Gastroesophageal sphincter (tissue), 4 donors: ENCODE measurements around the gene KHDC4. TPM values are rescaled to one million over a fixed set of nuclear protein-coding genes. Genes with fewer than 3 reads are reported as not detected.

Source experiments
- ATAC-seq: fragments of 150-250 bp; one replicate; pipeline ENCODE4 v1.9.1; 2016; ENCODE audit warnings: mild to moderate bottlenecking, moderate library complexity
- H3K27ac ChIP-seq, 4 donors: fragments of 200-600 bp; sonication (generic) in 3 of 4; 1 replicate in 3 of 4; 2 replicates in 1 of 4; pipeline ENCODE4 v1.5.1; 2016 to 2019
- H3K27me3 ChIP-seq: fragments of 200-600 bp; sonication (generic); one replicate; pipeline ENCODE4 v1.5.1; 2019
- H3K36me3 ChIP-seq, 2 donors: fragments of 200-600 bp; sonication (generic); one replicate each; pipeline ENCODE4 v1.5.1; 2019; ENCODE audit warnings: control low read depth in 1 of 2
- H3K4me1 ChIP-seq, 3 donors: fragments of 200-600 bp; sonication (generic); 1 replicate in 2 of 3; 2 replicates in 1 of 3; pipeline ENCODE4 v1.5.1; 2016 to 2019; ENCODE audit warnings: control low read depth in 2 of 3
- H3K4me3 ChIP-seq, 2 donors: fragments of 200-600 bp; sonication (generic); one replicate each; pipeline ENCODE4 v1.5.1; 2019; ENCODE audit warnings: mild to moderate bottlenecking in 1 of 2, moderate library complexity in 1 of 2
- H3K9me3 ChIP-seq, 3 donors: fragments of 200-600 bp; sonication (generic); one replicate each; pipeline ENCODE4 v1.5.1; 2017 to 2019; ENCODE audit warnings: control low read depth in 2 of 3
- CTCF ChIP-seq, 4 experiments: fragments of 200-600 bp in 2 of 4; fragments of 450-650 bp in 2 of 4; sonication (generic) in 1 of 4; IDR thresholded peaks; one replicate each; pipeline ENCODE4 v1.5.1; 2017 to 2019; ENCODE audit warnings: antibody characterized with exemption in 4 of 4, mild to moderate bottlenecking in 2 of 4, moderate library complexity in 2 of 4
- EP300 ChIP-seq: sonication (generic); formaldehyde crosslinking; IDR thresholded peaks from one replicate; pipeline ENCODE4 v1.6.1; 2017; ENCODE audit warnings: antibody characterized with exemption, mild to moderate bottlenecking
- POLR2A ChIP-seq, 2 donors: fragments of 450-650 bp; IDR thresholded peaks; one replicate each; pipeline ENCODE4 v1.6.1; 2017; ENCODE audit warnings: antibody characterized with exemption in 2 of 2, mild to moderate bottlenecking in 2 of 2, moderate library complexity in 1 of 2
- POLR2AphosphoS5 ChIP-seq: sonication (generic); formaldehyde crosslinking; IDR thresholded peaks from one replicate; pipeline ENCODE4 v1.6.1; 2017; ENCODE audit warnings: antibody characterized with exemption
- WGBS, 2 donors: methylation state at CpG; one replicate each; pipeline ENCODE4 v1.1.5; 2018; ENCODE audit warnings: low coverage in 1 of 2; 5-methylcytosine and 5-hydroxymethylcytosine counted together
- total RNA-seq, 4 donors: library from RNA; depleted of rRNA; stranded (reverse); fragments of >200 nt; gene quantifications; one replicate each; pipeline ENCODE4 v1.1.0, GENCODE V29; 2016

KHDC4 gene
- total RNA-seq, 4 donors from 2014 or later = 20.4 to 57.4 (median 34.6) TPM

- TF ChIP-seq POLR2AphosphoS5 = no peak
- TF ChIP-seq POLR2A (IDR thresholded peaks at IDR 0.05) = no peak
- no peak for TF ChIP-seq EP300
- TF ChIP-seq CTCF (IDR thresholded peaks at IDR 0.05) = no peak
- no peak for ATAC-seq
- H3K4me1 ChIP-seq = peaks cover 20 to 98% (median 83%) of the 10 kb centered on the region in 3 donors
- no peaks in the 10 kb centered on the region for H3K9me3 ChIP-seq
- peak overlapping the region in 3 of 4 donors; percentile 23 to 97 (median 93) for H3K27ac ChIP-seq
- H3K27me3 ChIP-seq = no peaks in the 10 kb centered on the region
- H3K4me3 ChIP-seq = no peak overlapping the region
- peaks cover 0 to 10% of the 10 kb centered on the region in 2 donors for H3K36me3 ChIP-seq
- WGBS, 2 donors = 54 to 69% methylated on average over 4 to 6 of the region's 9 CpGs
Measured at GRCh38 chr1:155971910-155972809, 37.9 kb upstream of the KHDC4 start.

- TF ChIP-seq POLR2A (IDR thresholded peaks at IDR 0.05) = no peak
- TF ChIP-seq POLR2AphosphoS5 = peak; percentile 15
- Histone ChIP-seq H3K4me3 (no peak overlapping the region), H3K27me3 (no peaks in the 10 kb centered on the region), H3K4me1 (peaks cover 20 to 100% (median 87%) of the 10 kb centered on the region in 3 donors), H3K27ac (peak overlapping the region; percentile 1 to 97 (median 91)), H3K36me3 (peaks cover 0 to 25% of the 10 kb centered on the region in 2 donors), H3K9me3 (no peaks in the 10 kb centered on the region)
- ATAC-seq = peak; percentile 75
- WGBS, 2 donors = 10 to 12% methylated on average over 6 to 9 of the region's 11 CpGs
Measured at GRCh38 chr1:155970531-155971167, 36.4 kb upstream of the KHDC4 start.

GRCh38 chr1:155969377-155969791, 35.2 kb upstream of the KHDC4 start:
- Histone ChIP-seq H3K27ac (peak overlapping the region in 3 of 4 donors; percentile 89 to 97 (median 93)), H3K36me3 (peaks cover 0 to 37% of the 10 kb centered on the region in 2 donors), H3K9me3 (no peaks in the 10 kb centered on the region), H3K27me3 (no peaks in the 10 kb centered on the region), H3K4me1 (peaks cover 18 to 91% (median 75%) of the 10 kb centered on the region in 3 donors), H3K4me3 (no peak overlapping the region)
- no peak for ATAC-seq
- WGBS, 2 donors = 60% methylated on average over 1 of the region's 9 CpGs; no CpG with 5 or more reads in 1 of the 2 donors
- TF ChIP-seq EP300 = no peak
- no peak for TF ChIP-seq CTCF (IDR thresholded peaks at IDR 0.05)
- TF ChIP-seq POLR2AphosphoS5 = no peak
- TF ChIP-seq POLR2A (IDR thresholded peaks at IDR 0.05) = no peak

GRCh38 chr1:155968670-155969069, 34.5 kb upstream of the KHDC4 start:
- peak overlapping the region in 3 of 4 donors; percentile 89 to 97 (median 93) for H3K27ac ChIP-seq
- no peaks in the 10 kb centered on the region for H3K9me3 ChIP-seq
- H3K4me1 ChIP-seq = peaks cover 14 to 85% (median 68%) of the 10 kb centered on the region in 3 donors
- WGBS, 2 donors = 23% methylated on average over 2 of the region's 3 CpGs; no CpG with 5 or more reads in 1 of the 2 donors
- peaks cover 0 to 44% of the 10 kb centered on the region in 2 donors for H3K36me3 ChIP-seq
- H3K4me3 ChIP-seq = no peak overlapping the region
- no peaks in the 10 kb centered on the region for H3K27me3 ChIP-seq
- TF ChIP-seq CTCF (IDR thresholded peaks at IDR 0.05) (no peak), EP300 (no peak), POLR2A (IDR thresholded peaks at IDR 0.05) (no peak), POLR2AphosphoS5 (no peak)
- no peak for ATAC-seq

- H3K36me3 ChIP-seq = peaks cover 0 to 51% of the 10 kb centered on the region in 2 donors
- WGBS, 2 donors = 53% methylated on average over 3 of the region's 7 CpGs; no CpG with 5 or more reads in 1 of the 2 donors
Measured at GRCh38 chr1:155968051-155968400, 33.8 kb upstream of the KHDC4 start.

More at GRCh38 chr1:155968051-155968400, 33.8 kb upstream of the KHDC4 start:
- ATAC-seq = no peak
- TF ChIP-seq POLR2AphosphoS5 (no peak), EP300 (no peak)
- peak overlapping the region; percentile 71 to 97 (median 91) for H3K27ac ChIP-seq
- no peaks in the 10 kb centered on the region for H3K27me3 ChIP-seq
- peak overlapping the region in 1 of 2 donors; percentile 27 for H3K4me3 ChIP-seq
- H3K9me3 ChIP-seq = no peaks in the 10 kb centered on the region
- H3K4me1 ChIP-seq = peaks cover 14 to 85% (median 65%) of the 10 kb centered on the region in 3 donors
